ENCODE data around the gene TMEM125. TPM values are rescaled to one million over a fixed set of nuclear protein-coding genes. Genes with fewer than 3 reads are reported as not detected.
A peak's percentile ranks its signal among the peaks of the same experiment; 100 is the strongest.

TMEM125 gene
- total and polyA plus RNA-seq, 9 of the 15 experiments (the other 6 are each of a cell fraction or from before 2014, with no cell fraction given): 0.07 to 0.08 TPM; not detected in 7

- TF ChIP-seq FOXO4 (CRISPR knock-in tag; IDR thresholded peaks at IDR 0.05) (no peak), GTF2F1 (IDR thresholded peaks at IDR 0.05; ENCODE audit: low read depth, low read length) (no peak), CBFB (CRISPR knock-in tag; IDR thresholded peaks at IDR 0.05) (no peak), DPF2 (IDR thresholded peaks at IDR 0.05) (no peak), RBM15 (IDR thresholded peaks at IDR 0.05; ENCODE audit: insufficient read depth, low read length) (no peak), FOXM1 (IDR thresholded peaks at IDR 0.05; ENCODE audit: low read depth) (no peak), FOXM1 (CRISPR knock-in tag; IDR thresholded peaks at IDR 0.05; ENCODE audit: low read depth) (no peak), BMI1 (IDR thresholded peaks at IDR 0.05; ENCODE audit: low read length) (no peak), ZNF3 (CRISPR knock-in tag; IDR thresholded peaks at IDR 0.05) (no peak), BCLAF1 (IDR thresholded peaks at IDR 0.05; ENCODE audit: borderline replicate concordance in 1 of 2, control insufficient read depth in 1 of 2, low read depth in 2 of 2, low read length in 1 of 2) (no peak), FOXJ2 (tag; IDR thresholded peaks at IDR 0.05) (peak; percentile 80), PHB (CRISPR knock-in tag; IDR thresholded peaks at IDR 0.05) (no peak), ZNF224 (CRISPR knock-in tag; IDR thresholded peaks at IDR 0.05) (no peak), LARP7 (IDR thresholded peaks at IDR 0.05) (no peak), SMAD4 (CRISPR knock-in tag; conservative IDR thresholded peaks at IDR 0.05) (peak; percentile 21; the same call in 1 of the 2 replicates), TSHZ1 (CRISPR knock-in tag; IDR thresholded peaks at IDR 0.05) (no peak), ZBTB17 (CRISPR knock-in tag; IDR thresholded peaks at IDR 0.05) (no peak)
- TF ChIP-seq, protein P1, sequence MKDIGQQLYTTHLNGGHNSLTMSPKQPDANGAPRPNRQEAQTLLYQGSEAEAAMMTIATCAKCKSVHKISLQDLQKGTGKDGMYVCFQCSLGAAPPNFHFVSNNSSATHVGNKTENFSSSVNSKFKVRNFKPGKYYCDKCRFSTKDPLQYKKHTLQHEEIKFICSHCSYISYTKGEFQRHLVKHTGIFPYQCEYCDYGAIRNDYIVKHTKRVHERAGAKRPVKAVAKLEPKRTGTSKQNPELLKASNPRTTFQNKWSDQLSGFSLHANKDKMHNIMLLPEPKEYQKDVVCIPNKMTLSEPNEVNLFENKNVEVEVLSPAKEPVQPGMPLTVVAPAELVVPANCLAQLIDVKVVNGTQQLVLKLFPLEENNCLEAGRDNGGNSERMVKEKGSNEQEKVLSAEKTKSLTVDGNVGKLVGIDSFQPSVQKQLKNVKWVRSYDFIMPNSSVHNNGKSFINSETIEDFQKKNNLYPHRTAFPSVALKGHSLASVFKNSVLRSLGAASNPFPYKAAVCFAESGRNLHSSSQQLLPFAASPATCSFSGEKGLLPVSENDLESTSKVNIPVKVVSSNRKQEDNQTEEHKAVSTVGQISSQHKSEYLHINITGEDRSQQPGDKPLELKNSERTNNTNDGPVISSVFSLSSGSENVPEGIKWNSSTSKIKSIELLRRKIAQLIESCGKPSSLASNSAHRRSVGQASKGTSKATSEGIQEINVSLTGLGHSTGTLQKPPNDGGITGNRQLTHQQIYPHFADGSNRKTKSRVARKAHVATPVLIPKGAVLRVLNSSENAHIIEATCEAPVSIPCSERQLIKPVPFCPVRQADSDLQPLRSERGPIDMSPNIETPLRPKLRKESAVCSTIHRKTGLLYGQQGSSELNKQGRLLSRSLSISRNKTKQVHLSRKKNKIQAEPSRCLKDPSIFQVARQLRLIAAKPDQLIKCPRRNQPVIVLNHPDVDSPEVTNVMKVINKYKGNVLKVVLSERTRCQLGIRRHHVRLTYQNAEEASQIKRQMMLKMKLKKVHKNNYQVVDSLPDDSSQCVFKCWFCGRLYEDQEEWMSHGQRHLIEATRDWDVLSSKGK (CRISPR knock-in tag; IDR thresholded peaks at IDR 0.05): no peak
Observed at GRCh38 chr1:43274125-43274803, 4.5 kb downstream of the TMEM125 start (continued).
